HG03108 (cell line): ENCODE results near the gene KRTAP6-2.

ENCODE experiments used
- ATAC-seq: cut with Tn5 transposase; IDR thresholded peaks from one replicate; pipeline ENCODE4 v1.9.1; 2021; ENCODE audit warnings: moderate library complexity; ENCODE audit not compliant: unreplicated experiment

The KRTAP6-2 gene, protein sequence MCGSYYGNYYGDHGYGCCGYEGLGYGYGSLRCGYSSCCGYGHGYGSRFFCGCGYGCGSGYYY

DNA sequence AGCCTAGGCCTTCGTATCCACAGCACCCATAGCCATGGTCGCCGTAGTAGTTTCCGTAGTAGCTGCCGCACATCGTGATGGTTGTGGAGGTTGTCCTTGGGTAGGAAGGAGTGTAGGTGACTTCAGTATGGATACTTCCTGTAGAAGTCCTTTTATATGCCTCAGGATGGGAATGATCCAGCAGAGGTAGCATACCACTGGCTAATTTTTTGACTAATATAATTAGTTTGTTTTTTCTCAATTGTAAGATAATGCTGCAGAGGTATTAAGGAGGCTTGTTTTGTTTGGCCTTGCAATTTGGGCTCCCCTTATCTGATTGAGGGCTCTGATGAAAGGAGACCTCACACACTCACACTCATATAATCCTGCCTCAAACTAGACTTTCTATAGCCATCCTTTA, at the start of gene KRTAP6-2:
Gene KRTAP6-2, minus strand, starts transcription at position 101 of the 400 bp plus-strand sequence. Its CDS starts 28 bp downstream, at position 73.
- no peak for ATAC-seq

GRCh38 chr21:30646904-30647414, 48.3 kb upstream of the KRTAP6-2 start:
- no peak for ATAC-seq

- no peak for ATAC-seq
Measured at GRCh38 chr21:30642564-30642963, 43.9 kb upstream of the KRTAP6-2 start, which contains the start of gene KRTAP20-3. KRTAP20-3 (plus strand) TSS chr21:30642864.

GRCh38 chr21:30638686-30639085, 40.0 kb upstream of the KRTAP6-2 start:
- no peak for ATAC-seq

DNA sequence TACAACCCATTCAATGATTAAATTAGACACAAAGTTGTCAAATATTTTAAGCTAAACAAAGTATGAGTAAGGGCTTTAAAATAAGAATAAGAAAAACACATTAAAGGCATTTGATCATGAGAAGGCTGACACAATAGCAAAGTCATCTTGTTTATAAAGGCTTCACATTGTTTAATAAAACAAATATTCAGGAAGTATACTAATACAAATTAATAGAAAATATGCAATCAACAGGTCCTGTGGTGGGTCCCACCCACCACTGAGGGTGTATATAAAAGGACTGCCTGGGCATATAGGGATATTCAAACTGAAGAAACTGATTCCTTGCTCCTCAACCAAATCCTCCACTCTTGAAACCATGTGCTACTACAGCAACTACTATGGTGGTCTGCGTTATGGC, 36.2 kb upstream of the KRTAP6-2 start, which contains the start of gene KRTAP20-2:
Gene KRTAP20-2, plus strand, starts transcription at position 301 of the 400 bp plus-strand sequence. Its CDS starts 58 bp downstream, at position 359.
- ATAC-seq: no peak

GRCh38 chr21:30629200-30629599, 30.5 kb upstream of the KRTAP6-2 start:
- no peak for ATAC-seq

DNA sequence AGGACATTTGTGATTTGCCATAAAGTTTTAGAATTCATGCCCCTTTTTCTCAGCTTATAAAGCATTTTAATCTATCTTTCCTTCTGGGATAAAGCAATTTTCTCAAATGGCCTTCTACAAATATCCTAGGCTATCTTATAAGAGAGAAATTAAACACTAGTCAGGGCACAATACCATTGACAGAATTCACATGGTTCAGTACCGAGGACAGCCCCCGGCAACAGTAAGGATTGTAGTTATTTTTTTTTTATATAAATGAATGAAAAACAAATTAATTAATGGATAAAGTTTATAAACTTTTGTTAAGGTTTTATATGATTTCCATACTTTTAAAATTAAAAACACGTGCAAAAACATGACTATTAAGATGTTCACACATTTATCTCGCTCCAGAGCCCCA, 29.4 kb upstream of the KRTAP6-2 start:
- no peak for ATAC-seq

DNA sequence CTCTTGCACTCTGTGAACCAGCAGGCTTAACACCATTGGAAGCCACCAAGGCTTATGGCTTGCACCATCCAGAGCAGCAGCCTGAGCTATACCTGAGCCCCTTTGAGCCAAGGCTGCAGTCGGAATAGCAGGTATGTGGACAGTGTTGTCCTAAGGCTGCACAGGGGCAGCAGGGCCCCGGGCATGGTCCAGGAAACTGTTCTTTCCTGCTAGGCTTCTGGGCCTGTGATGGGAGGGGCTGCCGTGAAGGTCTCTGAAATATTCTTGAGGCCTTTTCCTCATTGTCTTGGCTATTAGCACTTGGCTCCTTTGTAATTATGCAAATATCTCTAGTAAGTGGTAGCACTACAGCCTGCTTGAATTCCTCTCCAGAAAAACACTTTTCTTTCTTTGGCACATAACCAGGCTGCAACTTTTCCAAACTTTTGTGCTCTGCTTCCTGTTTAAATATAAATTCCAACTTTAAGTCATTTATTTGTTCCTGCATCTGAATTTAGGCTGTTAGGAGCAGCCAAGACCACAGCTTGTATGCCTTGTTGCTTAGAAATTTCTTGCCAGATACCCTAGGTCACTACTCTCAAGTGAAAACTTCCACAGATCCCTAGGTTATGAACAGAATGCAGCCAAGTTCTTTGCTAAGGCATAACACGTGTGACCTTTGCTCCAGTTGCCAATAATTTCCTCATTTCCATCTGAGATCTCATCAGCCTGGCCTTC, 26.9 kb upstream of the KRTAP6-2 start:
- ATAC-seq: no peak

- ATAC-seq: no peak
Measured at GRCh38 chr21:30623362-30623761, 24.7 kb upstream of the KRTAP6-2 start.

DNA sequence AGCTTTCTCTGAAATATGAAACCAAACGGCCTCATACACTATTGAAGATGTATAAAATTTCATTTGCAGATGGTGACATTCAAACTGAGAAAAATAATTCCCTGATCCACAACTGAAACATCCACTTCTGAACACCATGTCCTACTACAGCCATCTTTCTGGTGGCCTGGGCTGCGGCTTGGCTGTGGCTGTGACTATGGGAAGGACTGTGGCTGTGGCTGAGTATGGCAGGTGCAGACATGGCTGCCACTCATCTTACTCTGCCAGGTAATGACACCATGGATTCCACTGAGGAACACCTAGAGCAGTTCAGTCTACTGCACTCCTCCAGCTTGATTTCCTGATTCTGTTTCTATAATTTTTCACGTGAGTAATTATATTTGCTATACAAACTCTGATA, 21.8 kb upstream of the KRTAP6-2 start, which contains the start of gene KRTAP20-4:
Gene KRTAP20-4, plus strand, starts transcription at position 106 of the 400 bp plus-strand sequence.
- ATAC-seq: no peak

DNA sequence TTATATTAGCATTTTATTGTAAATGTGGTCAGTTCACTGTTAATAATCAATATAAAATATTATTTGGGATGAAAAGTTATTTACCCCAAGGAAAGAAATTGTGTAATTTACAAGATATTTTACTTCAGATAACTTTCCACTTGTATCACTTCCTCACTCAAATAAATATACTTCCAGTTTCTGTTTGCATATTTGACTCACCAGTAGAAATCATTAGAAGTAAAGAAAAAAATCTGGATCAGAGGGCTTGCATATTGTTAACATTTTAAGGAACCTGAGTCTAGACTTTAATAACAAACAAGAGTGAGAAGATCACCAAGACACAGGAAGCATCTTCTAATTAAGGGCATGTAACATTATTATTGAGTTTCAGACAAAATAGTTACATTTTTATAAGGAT, 21.4 kb upstream of the KRTAP6-2 start:
- no peak for ATAC-seq

DNA sequence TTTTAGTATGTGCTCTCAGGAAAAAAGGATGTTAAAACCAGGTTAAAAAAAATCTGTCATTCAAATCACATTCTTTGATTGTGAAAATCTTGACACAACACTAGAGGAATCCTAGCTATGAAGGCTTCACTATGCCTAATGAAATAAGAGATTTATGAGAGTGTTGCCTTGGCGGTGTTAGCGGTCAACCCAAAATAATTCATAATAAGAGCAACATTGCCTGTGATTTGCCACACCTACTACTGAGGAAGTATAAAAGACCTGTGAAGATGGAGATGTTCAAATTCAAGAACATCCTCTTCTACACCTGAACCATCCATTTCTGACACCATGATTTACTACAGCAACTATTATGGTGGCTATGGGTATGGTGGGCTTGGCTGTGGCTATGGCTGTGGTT, 17.4 kb upstream of the KRTAP6-2 start, which contains the start of gene KRTAP20-1:
Gene KRTAP20-1, plus strand, starts transcription at position 301 of the 400 bp plus-strand sequence. Its CDS starts 30 bp downstream, at position 331.
- no peak for ATAC-seq

DNA sequence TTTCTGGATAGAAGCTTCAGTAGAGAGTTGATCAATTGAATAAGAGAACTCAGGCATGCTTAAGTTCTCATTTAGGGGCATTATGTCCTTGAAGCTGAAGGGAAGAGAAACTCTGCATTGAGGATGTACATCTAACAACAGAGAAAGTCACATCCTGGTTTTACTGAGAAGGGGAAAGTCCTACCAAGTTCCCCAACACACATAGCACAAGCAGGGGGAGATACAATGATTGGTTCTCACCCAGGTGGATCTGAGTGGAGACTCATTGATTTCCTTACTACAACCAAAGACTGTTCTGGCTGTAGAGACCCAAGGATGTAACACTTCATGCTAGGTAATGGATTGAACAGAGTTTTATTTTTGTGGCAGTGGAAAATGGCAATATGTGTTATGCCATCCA, 16.5 kb upstream of the KRTAP6-2 start:
- no peak for ATAC-seq

- no peak for ATAC-seq
Measured at GRCh38 chr21:30613836-30614235, 15.1 kb upstream of the KRTAP6-2 start, which contains the start of gene KRTAP6-1. KRTAP6-1 (minus strand) TSS chr21:30613930; CDS start chr21:30613904, 26 bp downstream.

- ATAC-seq: no peak
Measured at GRCh38 chr21:30612132-30612531, 13.4 kb upstream of the KRTAP6-2 start.

DNA sequence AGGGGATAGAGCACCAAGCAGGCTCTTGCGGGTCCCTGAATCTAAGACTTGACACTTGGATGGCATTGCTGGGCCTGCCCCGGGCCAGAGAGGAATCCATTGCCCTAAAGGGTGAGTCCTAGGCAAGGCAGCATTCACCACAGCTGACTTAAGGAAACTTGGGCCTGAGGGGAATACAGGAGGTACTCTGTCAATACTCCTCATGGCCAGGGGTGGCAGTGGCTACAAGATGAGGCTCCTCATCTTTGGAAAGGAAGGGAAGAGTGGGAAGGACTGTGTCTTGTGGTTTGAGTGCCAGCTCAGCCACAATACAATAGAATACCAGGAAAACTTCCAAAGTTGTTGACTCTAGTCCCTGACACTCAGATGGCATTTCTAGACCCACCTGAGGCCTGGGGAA, 7.3 kb upstream of the KRTAP6-2 start:
- no peak for ATAC-seq

GRCh38 chr21:30600787-30601186, 2.1 kb upstream of the KRTAP6-2 start, which contains the start of gene KRTAP22-1:
KRTAP22-1 (plus strand) TSS chr21:30601087.
- ATAC-seq: no peak

GRCh38 chr21:30592140-30592539, 6.6 kb downstream of the KRTAP6-2 start, which contains the start of gene KRTAP6-3:
KRTAP6-3 (plus strand) TSS chr21:30592440; CDS start chr21:30592446, 6 bp downstream.
- no peak for ATAC-seq

- no peak for ATAC-seq
Measured at GRCh38 chr21:30590297-30590696, 8.4 kb downstream of the KRTAP6-2 start, which contains the start of gene KRTAP22-2. KRTAP22-2 (minus strand) TSS chr21:30590397.

GRCh38 chr21:30582870-30583269, 15.8 kb downstream of the KRTAP6-2 start:
- no peak for ATAC-seq

- no peak for ATAC-seq
Measured at GRCh38 chr21:30580132-30580531, 18.6 kb downstream of the KRTAP6-2 start.

DNA sequence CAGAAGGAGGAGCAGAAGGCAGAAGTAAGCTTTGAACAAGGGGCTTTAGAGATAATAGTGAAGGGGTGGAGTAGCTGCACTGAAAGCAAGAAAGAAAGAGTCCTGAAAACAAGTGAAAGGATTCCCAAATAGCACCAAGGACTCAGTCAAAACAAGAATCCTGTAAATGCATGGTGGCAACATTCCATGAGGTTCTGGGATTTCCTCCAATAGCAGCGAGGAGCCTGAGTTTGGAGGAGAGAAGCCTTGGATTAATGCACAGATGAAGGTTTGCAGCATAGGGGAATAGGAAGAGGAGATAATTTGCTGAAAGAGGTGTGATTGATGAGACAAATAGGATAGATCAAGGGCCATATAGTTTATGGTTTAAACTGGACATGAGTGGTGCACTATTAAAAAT, 19.4 kb downstream of the KRTAP6-2 start:
- ATAC-seq: no peak
